Posterior cingulate gyrus (tissue), 11 donors: ENCODE data around the gene URM1.

ENCODE experiments used
- DNase-seq, 10 donors: peaks; one replicate each; pipeline versions ENCODE4 v3.0.0 to v3.0.0-alpha.2; 2020 to 2021; ENCODE audit warnings: mixed read lengths in 3 of 10
- intact Hi-C: fragments of 100-400 bp; cut with DNase I; formaldehyde crosslinking; loops from one replicate; pipeline ENCODE4 v1.15.1; 2023

URM1 gene

GRCh38 chr9:128344931-128345605 is 26.1 kb upstream of the URM1 start:
- intact Hi-C loops, result no loop called here
- peak in 1 of 10 donors; percentile 82 for DNase-seq

GRCh38 chr9:128349125-128349524 is 22.0 kb upstream of the URM1 start:
- intact Hi-C loops, result no loop called here
- no peak for DNase-seq

GRCh38 chr9:128349772-128350171 is 21.4 kb upstream of the URM1 start:
- intact Hi-C loops, result no loop called here
- no peak for DNase-seq

GRCh38 chr9:128355451-128355850 is 15.7 kb upstream of the URM1 start:
- DNase-seq, result peak in 1 of 10 donors; percentile 83
- intact Hi-C loops, result no loop called here

GRCh38 chr9:128358090-128358489 is 13.1 kb upstream of the URM1 start:
- intact Hi-C loops, result no loop called here
- DNase-seq, result no peak

GRCh38 chr9:128358861-128359260 is 12.3 kb upstream of the URM1 start:
- DNase-seq, result no peak
- intact Hi-C loops, result no loop called here

- intact Hi-C loops, result no loop called here
- DNase-seq, result no peak
Measured at GRCh38 chr9:128360826-128361225, 10.3 kb upstream of the URM1 start.

- peak in 1 of 10 donors; percentile 85 for DNase-seq
- intact Hi-C loops, result no loop called here
Measured at GRCh38 chr9:128361296-128361985, 9.7 kb upstream of the URM1 start.

- peak; percentile 84 to 98 (median 89) for DNase-seq
- intact Hi-C loops, result loop anchor here (1.0 kb wide), 1 partner anchor 50 kb away; no protein-coding TSS in a partner anchor
Measured at GRCh38 chr9:128361986-128362646, 9.1 kb upstream of the URM1 start.

- DNase-seq, result no peak
- intact Hi-C loops, result loop anchor here (1.0 kb wide), 1 partner anchor 50 kb away; no protein-coding TSS in a partner anchor
Measured at GRCh38 chr9:128362774-128363173, 8.4 kb upstream of the URM1 start.

- no peak for DNase-seq
- intact Hi-C loops, result no loop called here
Measured at GRCh38 chr9:128365525-128365924, 5.6 kb upstream of the URM1 start.

- DNase-seq, result no peak
- intact Hi-C loops, result no loop called here
Measured at GRCh38 chr9:128369024-128369706, 2.0 kb upstream of the URM1 start.

GRCh38 chr9:128370367-128370751 is 815 bp upstream of the URM1 start:
- intact Hi-C loops, result no loop called here
- DNase-seq, result no peak

GRCh38 chr9:128371630-128372117 is 500 bp downstream of the URM1 start:
- DNase-seq, result no peak
- intact Hi-C loops, result no loop called here

GRCh38 chr9:128372188-128372641 is 1.0 kb downstream of the URM1 start:
- peak in 5 of 10 donors; percentile 54 to 93 (median 68) for DNase-seq
- intact Hi-C loops, result no loop called here

- intact Hi-C loops, result no loop called here
- no peak for DNase-seq
Measured at GRCh38 chr9:128372784-128373183, 1.6 kb downstream of the URM1 start.

- intact Hi-C loops, result loop anchor here (1.0 kb wide), 1 partner anchor 35 kb away; no protein-coding TSS in a partner anchor
- DNase-seq, result peak; percentile 57 to 97 (median 80)
Measured at GRCh38 chr9:128374221-128374675, 3.1 kb downstream of the URM1 start.

GRCh38 chr9:128375865-128376264 is 4.7 kb downstream of the URM1 start:
- intact Hi-C loops, result no loop called here
- no peak for DNase-seq

GRCh38 chr9:128382261-128382660 is 11.1 kb downstream of the URM1 start:
- intact Hi-C loops, result no loop called here
- DNase-seq, result peak in 2 of 10 donors; percentile 41 to 86

- DNase-seq, result peak in 5 of 10 donors; percentile 61 to 94 (median 69)
- intact Hi-C loops, result no loop called here
Measured at GRCh38 chr9:128383007-128383753, 12.0 kb downstream of the URM1 start.
